Calu3 (cell line): ENCODE results near the gene WWOX. TPM values are rescaled to one million over a fixed set of nuclear protein-coding genes. Genes with fewer than 3 reads are reported as not detected.

ENCODE experiments used
- BruUV-seq: library from RNA; stranded (reverse); fragments of 400-500 nt; replicated peaks from 2 replicates; lab custom pipeline; 2021; lab: Mats Ljungman, UMichigan
- CTCF ChIA-PET: fragments of 300-600 bp; sonication (Branson Sonifier 250); formaldehyde crosslinking; loops from one replicate; lab custom pipeline; 2022; ENCODE audit warnings: antibody characterized with exemption; lab: Charles Lee
- DNase-seq: peaks from one replicate; pipeline ENCODE4 v3.0.0; 2022
- H3K27ac Mint-ChIP-seq: one replicate; pipeline ENCODE4 v1.8.0; 2022; ENCODE audit warnings: mixed read lengths; ENCODE audit not compliant: unreplicated experiment
- H3K27me3 Mint-ChIP-seq: one replicate; pipeline ENCODE4 v1.8.0; 2022; ENCODE audit warnings: mixed read lengths; ENCODE audit not compliant: unreplicated experiment
- H3K36me3 Mint-ChIP-seq: one replicate; pipeline ENCODE4 v1.8.0; 2022; ENCODE audit warnings: mild to moderate bottlenecking, moderate library complexity, mixed read lengths; ENCODE audit not compliant: insufficient read depth, unreplicated experiment
- H3K4me1 Mint-ChIP-seq: one replicate; pipeline ENCODE4 v1.8.0; 2022; ENCODE audit warnings: mild to moderate bottlenecking, low read depth, mixed read lengths; ENCODE audit not compliant: unreplicated experiment
- H3K4me3 Mint-ChIP-seq: one replicate; pipeline ENCODE4 v1.8.0; 2022; ENCODE audit warnings: mild to moderate bottlenecking, low read depth, moderate library complexity, mixed read lengths; ENCODE audit not compliant: unreplicated experiment
- H3K9me3 Mint-ChIP-seq: one replicate; pipeline ENCODE4 v1.8.0; 2022; ENCODE audit warnings: low read depth, mixed read lengths; ENCODE audit not compliant: unreplicated experiment
- CTCF ChIP-seq: fragments of 200-600 bp; IDR thresholded peaks from one replicate; pipeline ENCODE4 v1.8.0; 2022; ENCODE audit warnings: antibody characterized with exemption; ENCODE audit not compliant: unreplicated experiment
- intact Hi-C: fragments of 100-400 bp; cut with micrococcal nuclease; formaldehyde crosslinking; loops from one replicate; pipeline ENCODE4 v1.10.0; 2022; ENCODE audit not compliant: unreplicated experiment
- total RNA-seq: library from RNA; stranded (reverse); gene quantifications from 2 replicates; pipeline ENCODE4 v1.2.3, GENCODE V29; 2022

Gene WWOX
- total RNA-seq, 1 experiment from 2014 or later, result 33.5 TPM

GRCh38 chr16:78211946-78212345, 112.5 kb downstream of the WWOX start:
- H3K4me1 Mint-ChIP-seq, result peaks cover 38% of the 10 kb centered on the region
- H3K27ac Mint-ChIP-seq, result peak overlapping the region; percentile 46
- CTCF ChIA-PET, result interaction anchor here (0.8 to 1.2 kb wide), 3 partner anchors 23 to 30 kb away, joined by 3 read pairs; no protein-coding TSS in a partner anchor
- H3K4me3 Mint-ChIP-seq, result peak overlapping the region; percentile 13
- H3K9me3 Mint-ChIP-seq, result no peaks in the 10 kb centered on the region
- no TSS peak for BruUV-seq
- H3K36me3 Mint-ChIP-seq, result peaks cover 5% of the 10 kb centered on the region
- H3K27me3 Mint-ChIP-seq, result no peaks in the 10 kb centered on the region
- intact Hi-C loops, result no loop called here
- peak; percentile 84 for DNase-seq
- TF ChIP-seq CTCF, result no peak

GRCh38 chr16:78212674-78213073, 113.2 kb downstream of the WWOX start:
- BruUV-seq, result no TSS peak
- intact Hi-C loops, result no loop called here
- Mint-ChIP-seq H3K9me3 (no peaks in the 10 kb centered on the region), H3K4me1 (peaks cover 38% of the 10 kb centered on the region), H3K36me3 (peaks cover 5% of the 10 kb centered on the region), H3K27me3 (no peaks in the 10 kb centered on the region), H3K27ac (no peak overlapping the region), H3K4me3 (no peak overlapping the region)
- CTCF ChIA-PET, result interaction anchor here (0.7 to 1.0 kb wide), 2 partner anchors 23 to 147 kb away, joined by 3 to 7 read pairs; no protein-coding TSS in a partner anchor
- no peak for TF ChIP-seq CTCF
- DNase-seq, result no peak

GRCh38 chr16:78213751-78214150, 114.3 kb downstream of the WWOX start:
- no TSS peak for BruUV-seq
- no peaks in the 10 kb centered on the region for H3K27me3 Mint-ChIP-seq
- intact Hi-C loops, result no loop called here
- H3K4me1 Mint-ChIP-seq, result peaks cover 38% of the 10 kb centered on the region
- CTCF ChIA-PET, result no interaction called here
- peaks cover 5% of the 10 kb centered on the region for H3K36me3 Mint-ChIP-seq
- TF ChIP-seq CTCF, result no peak
- no peak for DNase-seq
- no peaks in the 10 kb centered on the region for H3K9me3 Mint-ChIP-seq
- no peak overlapping the region for H3K27ac Mint-ChIP-seq
- H3K4me3 Mint-ChIP-seq, result no peak overlapping the region

GRCh38 chr16:78215222-78215621, 115.8 kb downstream of the WWOX start:
- Mint-ChIP-seq H3K27ac (no peak overlapping the region), H3K9me3 (no peaks in the 10 kb centered on the region), H3K4me3 (no peak overlapping the region), H3K4me1 (peaks cover 26% of the 10 kb centered on the region), H3K36me3 (peaks cover 5% of the 10 kb centered on the region), H3K27me3 (no peaks in the 10 kb centered on the region)
- no peak for DNase-seq
- CTCF ChIA-PET, result no interaction called here
- BruUV-seq, result no TSS peak
- no peak for TF ChIP-seq CTCF
- intact Hi-C loops, result no loop called here
